Duodenal mucosa (tissue), 2 donors: ENCODE measurements around the gene TCEANC.

Experiments
- H3K27ac ChIP-seq: one replicate; pipeline ENCODE4 v1.7.0; 2013; ENCODE audit warnings: low read depth, low read length
- H3K27me3 ChIP-seq, 2 donors: one replicate each; pipeline ENCODE4 v1.7.0; 2013; ENCODE audit warnings: low read length in 2 of 2, control low read depth in 1 of 2; ENCODE audit not compliant: insufficient read depth in 2 of 2, control insufficient read depth in 1 of 2
- H3K36me3 ChIP-seq, 2 donors: one replicate each; pipeline ENCODE4 v1.7.0; 2013; ENCODE audit warnings: low read length in 2 of 2, control low read depth in 1 of 2; ENCODE audit not compliant: insufficient read depth in 2 of 2, control insufficient read depth in 1 of 2
- H3K4me1 ChIP-seq, 2 donors: one replicate each; pipeline ENCODE4 v1.7.0; 2013; ENCODE audit warnings: low read length in 2 of 2, control low read depth in 1 of 2; ENCODE audit not compliant: insufficient read depth in 2 of 2, control insufficient read depth in 1 of 2
- H3K4me3 ChIP-seq, 2 donors: one replicate each; pipeline ENCODE4 v1.7.0; 2013; ENCODE audit warnings: low read length in 2 of 2, low read depth in 1 of 2
- H3K9ac ChIP-seq, 2 donors: one replicate each; pipeline ENCODE4 v1.7.0; 2013; ENCODE audit warnings: low read length in 2 of 2, low read depth in 1 of 2
- H3K9me3 ChIP-seq, 2 donors: one replicate each; pipeline ENCODE4 v1.7.0; 2013; ENCODE audit warnings: low read length in 2 of 2, control low read depth in 1 of 2; ENCODE audit not compliant: control insufficient read depth in 1 of 2

TCEANC gene

DNA sequence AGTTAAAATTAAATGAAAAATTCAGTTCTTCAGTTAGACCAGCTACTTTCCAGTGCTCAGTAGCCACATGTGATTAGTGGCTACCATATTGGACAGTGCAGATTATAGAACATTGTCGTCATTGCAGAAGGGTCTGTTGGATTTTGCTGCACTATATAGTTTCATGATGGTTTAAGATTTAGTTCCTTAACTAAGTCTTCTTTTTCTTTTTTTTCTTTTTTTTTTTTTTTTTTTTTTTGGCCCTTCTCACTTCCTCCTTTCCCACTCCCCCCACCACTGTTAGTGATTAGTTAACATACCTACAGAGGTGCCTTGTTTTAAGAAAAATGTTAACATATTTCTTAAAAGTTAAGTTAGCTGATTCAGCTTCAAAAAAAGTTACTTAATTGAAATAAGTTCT, 45.0 kb downstream of the TCEANC start:
- no peaks in the 10 kb centered on the region for H3K36me3 ChIP-seq
- H3K9ac ChIP-seq = no peak overlapping the region
- H3K9me3 ChIP-seq = no peaks in the 10 kb centered on the region
- no peak overlapping the region for H3K4me3 ChIP-seq
- peaks cover 28 to 53% of the 10 kb centered on the region in 2 donors for H3K4me1 ChIP-seq
- H3K27me3 ChIP-seq = no peaks in the 10 kb centered on the region
- no peak overlapping the region for H3K27ac ChIP-seq

DNA sequence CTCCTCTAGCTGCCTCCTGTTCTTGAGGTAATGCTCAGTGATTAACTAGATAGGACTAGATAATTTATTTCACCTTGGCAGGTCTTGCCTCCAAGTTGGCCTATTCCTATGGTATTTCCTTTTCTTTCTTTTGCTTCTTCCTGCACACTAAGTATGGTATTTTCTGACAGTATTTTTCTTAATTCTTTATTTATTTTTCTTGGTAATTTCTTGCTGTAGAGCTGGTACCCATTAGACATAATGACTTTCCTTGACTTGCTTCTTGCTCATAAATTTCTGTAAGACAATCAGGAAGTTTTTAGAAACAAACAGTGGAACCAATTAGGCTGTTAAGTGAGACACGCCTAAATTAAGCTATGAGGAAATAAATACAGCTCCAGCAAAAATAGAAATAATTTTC, 45.5 kb downstream of the TCEANC start:
- no peak overlapping the region for H3K4me3 ChIP-seq
- H3K9ac ChIP-seq = no peak overlapping the region
- H3K36me3 ChIP-seq = no peaks in the 10 kb centered on the region
- no peaks in the 10 kb centered on the region for H3K27me3 ChIP-seq
- H3K9me3 ChIP-seq = no peaks in the 10 kb centered on the region
- peaks cover 26 to 48% of the 10 kb centered on the region in 2 donors for H3K4me1 ChIP-seq
- no peak overlapping the region for H3K27ac ChIP-seq

DNA sequence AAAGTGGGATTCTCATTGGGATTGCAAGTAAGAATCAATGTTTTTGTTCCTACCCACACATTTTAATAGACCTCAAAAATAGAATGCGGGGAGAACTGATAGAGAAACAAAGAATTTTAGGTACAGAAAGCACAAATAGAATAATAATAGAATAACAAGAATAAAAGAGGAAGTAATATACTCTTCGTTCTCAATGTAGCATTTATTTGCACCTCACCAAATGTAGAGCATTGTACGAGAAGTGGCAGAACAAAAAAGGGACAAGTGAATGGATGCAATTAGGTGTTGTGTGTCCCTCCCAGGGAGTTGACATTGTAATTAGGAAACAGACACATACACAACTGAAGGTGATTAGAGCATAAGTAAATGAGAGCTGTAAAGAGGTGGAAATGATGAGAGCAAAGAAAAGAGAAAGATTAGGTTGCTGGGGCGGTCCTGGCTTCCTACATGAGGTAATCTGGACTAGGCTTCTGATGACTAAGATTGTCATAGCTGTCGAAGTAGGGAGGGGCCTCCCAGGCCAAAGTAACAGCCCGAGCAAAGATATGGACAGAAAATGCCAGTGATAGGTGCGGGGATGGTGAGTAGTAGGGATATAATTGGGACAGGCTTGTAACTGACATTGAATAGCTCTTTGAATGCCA, 46.4 kb downstream of the TCEANC start:
- Histone ChIP-seq H3K36me3 (no peaks in the 10 kb centered on the region), H3K4me3 (no peak overlapping the region), H3K9me3 (no peaks in the 10 kb centered on the region), H3K4me1 (peaks cover 26 to 40% of the 10 kb centered on the region in 2 donors), H3K27me3 (no peaks in the 10 kb centered on the region), H3K9ac (no peak overlapping the region), H3K27ac (no peak overlapping the region)

DNA sequence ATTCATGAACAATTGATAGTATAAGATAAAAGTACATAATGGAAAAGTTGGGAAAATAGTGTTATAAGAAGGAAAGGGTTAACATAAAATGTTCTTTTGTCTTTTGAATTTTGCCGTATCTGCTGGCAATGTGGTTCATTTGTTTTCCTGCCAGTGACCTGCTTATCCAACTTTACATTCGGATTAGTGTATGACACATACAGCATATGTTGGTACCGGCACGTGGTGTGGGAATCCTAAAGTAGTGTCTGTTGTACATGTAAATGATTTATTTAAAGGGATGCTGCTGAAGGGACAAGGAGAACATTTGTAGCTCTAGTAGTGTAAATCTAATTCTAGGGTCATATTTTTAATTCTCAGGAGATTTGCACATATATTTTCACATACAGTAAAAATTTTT, 47.4 kb downstream of the TCEANC start:
- H3K4me1 ChIP-seq = peaks cover 26 to 33% of the 10 kb centered on the region in 2 donors
- H3K27ac ChIP-seq = no peak overlapping the region
- H3K9ac ChIP-seq = no peak overlapping the region
- no peaks in the 10 kb centered on the region for H3K9me3 ChIP-seq
- no peaks in the 10 kb centered on the region for H3K27me3 ChIP-seq
- no peak overlapping the region for H3K4me3 ChIP-seq
- H3K36me3 ChIP-seq = no peaks in the 10 kb centered on the region

DNA sequence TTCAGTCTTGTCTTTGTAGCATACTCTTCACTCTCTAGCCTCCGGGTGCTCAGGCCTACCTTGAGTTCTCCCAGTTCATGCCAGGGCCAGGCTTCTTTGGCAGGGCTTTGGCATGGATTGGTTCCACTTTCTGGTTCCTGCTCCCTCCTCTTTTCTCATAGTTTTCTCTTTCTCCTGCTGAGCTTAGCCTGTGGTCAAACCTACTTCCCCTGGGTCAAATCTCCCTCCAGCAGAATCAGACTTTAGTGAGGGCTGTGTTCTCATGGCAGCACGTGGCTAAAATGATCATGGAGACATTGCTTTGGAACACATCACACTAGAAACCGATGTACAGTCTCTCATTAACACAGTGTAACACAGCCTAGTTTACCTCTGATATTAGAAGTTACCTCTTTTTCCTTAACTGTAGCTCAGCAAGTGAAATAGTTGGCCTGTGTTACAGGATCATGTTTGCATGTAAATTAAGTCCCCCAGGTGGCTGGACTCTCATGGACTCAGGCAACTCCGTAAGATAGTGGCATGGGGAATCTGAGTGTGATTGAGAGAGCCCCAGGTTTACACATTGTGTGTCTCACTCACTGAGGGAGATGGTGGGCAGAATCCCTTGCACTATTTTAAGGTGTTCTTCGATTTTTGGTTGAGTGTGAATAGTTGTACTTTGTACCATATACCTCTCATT, 49.3 kb downstream of the TCEANC start:
- Histone ChIP-seq H3K27me3 (no peaks in the 10 kb centered on the region), H3K4me1 (peaks cover 22 to 30% of the 10 kb centered on the region in 2 donors), H3K9me3 (no peaks in the 10 kb centered on the region), H3K36me3 (no peaks in the 10 kb centered on the region), H3K9ac (no peak overlapping the region), H3K27ac (no peak overlapping the region), H3K4me3 (no peak overlapping the region)

DNA sequence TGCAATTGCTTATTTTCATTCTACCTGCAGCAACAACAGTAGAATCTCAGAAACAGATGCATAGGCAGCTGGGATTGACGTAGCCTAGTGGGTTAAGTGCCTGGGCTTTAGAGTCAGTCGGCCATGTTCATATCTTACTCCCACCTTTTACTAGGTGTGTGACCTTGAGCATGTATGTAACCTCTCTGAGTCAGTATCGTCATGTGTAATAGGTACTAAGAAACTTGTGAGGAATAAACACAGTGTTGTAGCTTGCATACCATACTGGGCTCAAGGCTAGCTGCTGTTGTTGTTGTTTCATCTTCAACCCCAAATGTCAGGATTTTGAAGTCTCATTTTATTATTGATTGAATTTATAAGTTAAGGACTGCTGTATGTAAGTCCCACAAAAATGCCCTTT, 50.2 kb downstream of the TCEANC start:
- Histone ChIP-seq H3K36me3 (no peaks in the 10 kb centered on the region), H3K27me3 (no peaks in the 10 kb centered on the region), H3K4me3 (no peak overlapping the region), H3K4me1 (peaks cover 22 to 23% of the 10 kb centered on the region in 2 donors), H3K9ac (no peak overlapping the region), H3K27ac (no peak overlapping the region), H3K9me3 (no peaks in the 10 kb centered on the region)

DNA sequence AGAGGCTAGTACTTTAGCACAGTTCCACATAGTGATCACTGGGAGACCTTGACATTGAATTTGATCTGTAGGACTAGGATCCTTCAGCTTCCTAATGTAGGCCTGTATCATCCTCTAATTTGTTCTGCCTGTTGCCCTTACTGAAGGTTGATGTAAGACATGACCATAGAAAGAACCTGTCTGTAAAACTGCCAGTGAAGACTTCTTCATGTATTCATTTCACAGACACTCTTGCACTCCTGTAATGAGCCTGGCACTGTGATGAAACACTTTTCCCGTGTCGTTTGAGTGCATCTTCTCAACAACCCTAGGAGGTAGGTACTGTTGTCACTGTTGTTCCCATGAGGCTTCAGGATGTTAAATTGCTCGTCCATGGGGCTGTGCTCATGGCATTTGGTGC, 50.6 kb downstream of the TCEANC start:
- H3K36me3 ChIP-seq = no peaks in the 10 kb centered on the region
- H3K27me3 ChIP-seq = no peaks in the 10 kb centered on the region
- no peak overlapping the region for H3K4me3 ChIP-seq
- H3K9ac ChIP-seq = no peak overlapping the region
- no peak overlapping the region for H3K27ac ChIP-seq
- H3K9me3 ChIP-seq = no peaks in the 10 kb centered on the region
- H3K4me1 ChIP-seq = peaks cover 21 to 22% of the 10 kb centered on the region in 2 donors

DNA sequence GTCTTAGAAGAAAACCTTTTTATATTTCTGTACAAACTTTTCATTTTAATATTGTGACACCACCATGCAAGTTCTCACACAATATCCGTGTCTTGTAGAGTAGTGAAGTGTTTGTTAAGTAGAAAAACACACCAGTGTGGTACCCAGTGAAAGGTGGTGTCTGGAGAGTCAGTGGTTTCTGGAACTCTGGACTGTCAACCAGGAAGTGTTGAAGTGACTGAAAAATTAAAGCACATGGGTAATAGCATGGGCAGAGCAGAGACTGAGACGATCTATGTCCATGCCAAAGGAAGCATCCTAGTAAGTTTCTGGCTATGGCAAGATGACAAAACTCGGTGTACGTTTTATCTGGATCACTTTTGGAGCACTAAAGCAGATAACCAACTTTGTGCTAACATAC, 58.2 kb downstream of the TCEANC start:
- Histone ChIP-seq H3K4me3 (no peak overlapping the region), H3K4me1 (no peaks in the 10 kb centered on the region), H3K9me3 (no peaks in the 10 kb centered on the region), H3K27me3 (no peaks in the 10 kb centered on the region), H3K27ac (no peak overlapping the region), H3K9ac (no peak overlapping the region), H3K36me3 (peaks cover 6 to 34% of the 10 kb centered on the region in 2 donors)
